Activated B cell treated with CpG ODN at 0.5 μM for 24 hours (primary cell): ENCODE results near the gene GRIN3B. TPM values are rescaled to one million over a fixed set of nuclear protein-coding genes. Genes with fewer than 3 reads are reported as not detected.

Experiments used
- ATAC-seq: fragments of 200-7000 bp; cut with Tn5 transposase; one replicate; pipeline ENCODE4 v1.10.0; 2021; ENCODE audit warnings: low read depth, mild to moderate bottlenecking, moderate library complexity
- CTCF ChIA-PET: fragments of 350-600 bp; sonication (Branson Sonifier 250); formaldehyde crosslinking; loops from one replicate; lab custom pipeline; 2021; ENCODE audit warnings: antibody characterized with exemption; lab: Charles Lee
- POLR2A ChIA-PET: fragments of 350-600 bp; sonication (Branson Sonifier 250); formaldehyde crosslinking; loops from one replicate; lab custom pipeline; 2021; ENCODE audit warnings: antibody characterized with exemption; lab: Charles Lee
- DNase-seq: peaks from one replicate; pipeline ENCODE4 v3.0.0; 2022
- H3K27ac Mint-ChIP-seq: one replicate; pipeline ENCODE4 v1.8.0; 2020; ENCODE audit warnings: mixed read lengths
- H3K27me3 Mint-ChIP-seq: one replicate; pipeline ENCODE4 v1.8.0; 2021; ENCODE audit warnings: mixed read lengths
- H3K36me3 Mint-ChIP-seq: one replicate; pipeline ENCODE4 v1.8.0; 2021; ENCODE audit warnings: low read depth, mixed read lengths
- H3K4me1 Mint-ChIP-seq: one replicate; pipeline ENCODE4 v1.8.0; 2021; ENCODE audit warnings: mixed read lengths
- H3K4me3 Mint-ChIP-seq: one replicate; pipeline ENCODE4 v1.8.0; 2020; ENCODE audit warnings: mild to moderate bottlenecking, mixed read lengths
- H3K9me3 Mint-ChIP-seq: one replicate; pipeline ENCODE4 v1.8.0; 2020; ENCODE audit warnings: mixed read lengths
- CTCF ChIP-seq: fragments of 200-600 bp; IDR thresholded peaks from one replicate; pipeline ENCODE4 v1.8.0; 2022; ENCODE audit warnings: antibody characterized with exemption, mild to moderate bottlenecking
- intact Hi-C: fragments of 100-400 bp; cut with micrococcal nuclease; formaldehyde crosslinking; loops from one replicate; pipeline ENCODE4 v1.15.1; 2024
- total RNA-seq: library from RNA; stranded (reverse); gene quantifications from 2 replicates; pipeline ENCODE4 v1.2.3, GENCODE V29; 2022

GRIN3B gene
- total RNA-seq, 1 donor from 2014 or later = 0.11 TPM

- CTCF ChIA-PET = no interaction called here
- peaks cover 51% of the 10 kb centered on the region for H3K4me1 Mint-ChIP-seq
These were observed 15.8 kb downstream of the GRIN3B start for GRCh38 chr19:1015782-1016646.

GRCh38 chr19:1016647-1017114 is 16.5 kb downstream of the GRIN3B start:
- H3K9me3 Mint-ChIP-seq = no peaks in the 10 kb centered on the region
- H3K36me3 Mint-ChIP-seq = peaks cover 27% of the 10 kb centered on the region
- H3K27ac Mint-ChIP-seq = peak overlapping the region; percentile 59
- intact Hi-C loops = no loop called here
- H3K27me3 Mint-ChIP-seq = no peaks in the 10 kb centered on the region
- ATAC-seq (no peak), DNase-seq (no peak)
- ChIA-PET POLR2A (interaction anchor here (0.5 to 1.8 kb wide), 7 partner anchors 9 to 162 kb away, joined by 3 to 7 read pairs (median 3); partner anchors contain the start of genes ABCA7, ARHGAP45 and CNN2), CTCF (no interaction called here)
- peak overlapping the region; percentile 71 for H3K4me3 Mint-ChIP-seq
- H3K4me1 Mint-ChIP-seq = peaks cover 57% of the 10 kb centered on the region
- TF ChIP-seq CTCF = no peak

More at GRCh38 chr19:1015782-1016646, 15.8 kb downstream of the GRIN3B start:
- POLR2A ChIA-PET = interaction anchor here (0.6 to 1.1 kb wide), 6 partner anchors 10 to 163 kb away, joined by 3 to 7 read pairs (median 3); partner anchors contain the start of genes ARHGAP45 and CNN2
- ATAC-seq (no peak), DNase-seq (no peak)
- no peak overlapping the region for H3K27ac Mint-ChIP-seq
- H3K27me3 Mint-ChIP-seq = no peaks in the 10 kb centered on the region
- no peak for TF ChIP-seq CTCF
- intact Hi-C loops = no loop called here
- H3K9me3 Mint-ChIP-seq = no peaks in the 10 kb centered on the region
- peaks cover 23% of the 10 kb centered on the region for H3K36me3 Mint-ChIP-seq
- no peak overlapping the region for H3K4me3 Mint-ChIP-seq

GRCh38 chr19:1017115-1017905 is 17.1 kb downstream of the GRIN3B start:
- POLR2A ChIA-PET = interaction anchor here (0.5 to 1.8 kb wide), 7 partner anchors 9 to 204 kb away, joined by 3 to 7 read pairs (median 3); partner anchors contain the start of genes ABCA7 and CNN2
- no peak for TF ChIP-seq CTCF

GRCh38 chr19:1017906-1018305 is 17.7 kb downstream of the GRIN3B start:
- Mint-ChIP-seq H3K4me3 (peak overlapping the region; percentile 71), H3K4me1 (peaks cover 59% of the 10 kb centered on the region), H3K27ac (no peak overlapping the region), H3K36me3 (peaks cover 24% of the 10 kb centered on the region), H3K27me3 (no peaks in the 10 kb centered on the region), H3K9me3 (no peaks in the 10 kb centered on the region)
- TF ChIP-seq CTCF = no peak
- ATAC-seq = no peak
- no peak for DNase-seq
- POLR2A ChIA-PET = interaction anchor here (0.6 to 1.8 kb wide), 3 partner anchors 8 to 204 kb away, joined by 3 to 7 read pairs (median 4); partner anchors contain the start of genes ABCA7 and CNN2
- intact Hi-C loops = no loop called here
- CTCF ChIA-PET = no interaction called here

More at GRCh38 chr19:1017115-1017905, 17.1 kb downstream of the GRIN3B start:
- H3K4me1 Mint-ChIP-seq = peaks cover 59% of the 10 kb centered on the region
- CTCF ChIA-PET = no interaction called here
- no peaks in the 10 kb centered on the region for H3K9me3 Mint-ChIP-seq
- no peak for ATAC-seq
- H3K4me3 Mint-ChIP-seq = peak overlapping the region; percentile 71
- DNase-seq = no peak
- peak overlapping the region; percentile 59 for H3K27ac Mint-ChIP-seq
- intact Hi-C loops = no loop called here
- H3K36me3 Mint-ChIP-seq = peaks cover 24% of the 10 kb centered on the region
- H3K27me3 Mint-ChIP-seq = no peaks in the 10 kb centered on the region
